ENCODE results near the gene P2RY4. TPM values are rescaled to one million over a fixed set of nuclear protein-coding genes. Genes with fewer than 3 reads are reported as not detected.

P2RY4 gene
- polyA plus RNA-seq, 1 donor from 2014 or later = not detected

- Histone ChIP-seq H4K20me1 (ENCODE audit: insufficient read depth) (no peaks in the 10 kb centered on the region), H3K9me3 (ENCODE audit: low read length) (no peaks in the 10 kb centered on the region), H3K27ac (ENCODE audit: low read length) (no peak overlapping the region), H3F3A (ENCODE audit: insufficient read depth, low read length, poor library complexity, severe bottlenecking) (no peaks in the 10 kb centered on the region), H2AFZ (ENCODE audit: low read depth, low read length) (no peak overlapping the region), H3K36me3 (ENCODE audit: insufficient read depth, low read length) (no peaks in the 10 kb centered on the region), H3K9ac (ENCODE audit: low read length) (no peak overlapping the region), H3K4me3 (ENCODE audit: low read length) (no peak overlapping the region), H3K27me3 (ENCODE audit: insufficient read depth, low read depth, low read length) (no peaks in the 10 kb centered on the region), H3K9me2 (ENCODE audit: insufficient read depth, low read length) (no peaks in the 10 kb centered on the region), H3K79me2 (replicated peaks; ENCODE audit: insufficient read depth, low read length) (no peaks in the 10 kb centered on the region), H3K4me2 (ENCODE audit: low read length) (no peak overlapping the region)
- TF ChIP-seq SMC3 (conservative IDR thresholded peaks at IDR 0.05; ENCODE audit: poor library complexity) (no peak), EP300 (conservative IDR thresholded peaks at IDR 0.05; ENCODE audit: poor library complexity, severe bottlenecking) (no peak), EZH2 (IDR thresholded peaks at IDR 0.05; ENCODE audit: borderline replicate concordance, insufficient read depth, low read length, poor library complexity, severe bottlenecking) (no peak), MXI1 (conservative IDR thresholded peaks at IDR 0.05; ENCODE audit: poor library complexity, severe bottlenecking) (no peak), POLR2AphosphoS5 (IDR thresholded peaks at IDR 0.05) (no peak), CTCF (IDR thresholded peaks at IDR 0.05; ENCODE audit: poor library complexity, severe bottlenecking) (no peak), TAF1 (IDR thresholded peaks at IDR 0.05; ENCODE audit: low read depth) (no peak), RAD21 (conservative IDR thresholded peaks at IDR 0.05) (no peak), REST (IDR thresholded peaks at IDR 0.05; ENCODE audit: borderline replicate concordance) (no peak)
These were observed 19.3 kb downstream of the P2RY4 start for GRCh38 chrX:70240751-70241150.

GRCh38 chrX:70234355-70234754 is 25.6 kb downstream of the P2RY4 start, which contains the start of gene AWAT1:
AWAT1 (plus strand) TSS chrX:70234655; CDS start chrX:70234696, 41 bp downstream.
- Histone ChIP-seq H3K4me3 (ENCODE audit: low read length) (no peak within 1 kb of the TSS), H3K79me2 (replicated peaks; ENCODE audit: insufficient read depth, low read length) (no peaks in the 10 kb centered on the region), H3K9ac (ENCODE audit: low read length) (no peak within 1 kb of the TSS), H3F3A (ENCODE audit: insufficient read depth, low read length, poor library complexity, severe bottlenecking) (no peaks in the 10 kb centered on the region), H3K27ac (ENCODE audit: low read length) (no peak within 1 kb of the TSS), H4K20me1 (ENCODE audit: insufficient read depth) (no peaks in the 10 kb centered on the region), H3K27me3 (ENCODE audit: insufficient read depth, low read depth, low read length) (no peaks in the 10 kb centered on the region), H3K36me3 (ENCODE audit: insufficient read depth, low read length) (no peaks in the 10 kb centered on the region), H3K9me3 (ENCODE audit: low read length) (no peaks in the 10 kb centered on the region), H2AFZ (ENCODE audit: low read depth, low read length) (no peak within 1 kb of the TSS), H3K9me2 (ENCODE audit: insufficient read depth, low read length) (no peaks in the 10 kb centered on the region), H3K4me2 (ENCODE audit: low read length) (no peak within 1 kb of the TSS)
- TF ChIP-seq RAD21 (conservative IDR thresholded peaks at IDR 0.05) (no peak), REST (IDR thresholded peaks at IDR 0.05; ENCODE audit: borderline replicate concordance) (no peak), EZH2 (IDR thresholded peaks at IDR 0.05; ENCODE audit: borderline replicate concordance, insufficient read depth, low read length, poor library complexity, severe bottlenecking) (no peak), POLR2AphosphoS5 (IDR thresholded peaks at IDR 0.05) (no peak), CTCF (IDR thresholded peaks at IDR 0.05; ENCODE audit: poor library complexity, severe bottlenecking) (no peak)

Measured in neural cell (in vitro differentiated cells).